Loucy (cell line): Measurements from ENCODE around the gene CXXC5.

ENCODE experiments used
- H2AFZ ChIP-seq: fragments of 200-600 bp; sonication (generic); 2 replicates; pipeline ENCODE4 v1.6.0; 2016; ENCODE audit warnings: antibody characterized with exemption, mild to moderate bottlenecking, low read length, moderate library complexity
- H3F3A ChIP-seq: fragments of 200-600 bp; 2 replicates; pipeline ENCODE4 v1.6.0; 2016; ENCODE audit warnings: antibody characterized with exemption, low read depth, mild to moderate bottlenecking
- H3K27me3 ChIP-seq: fragments of 200-600 bp; sonication (generic); 2 replicates; pipeline ENCODE4 v1.6.1; 2014; ENCODE audit warnings: low read length, mild to moderate bottlenecking; ENCODE audit not compliant: insufficient read depth, poor library complexity, severe bottlenecking
- H3K36me3 ChIP-seq: fragments of 200-600 bp; sonication (generic); 2 replicates; pipeline ENCODE4 v1.6.1; 2016; ENCODE audit warnings: low read length; ENCODE audit not compliant: insufficient read depth
- H3K4me1 ChIP-seq: fragments of 200-600 bp; sonication (generic); 2 replicates; pipeline ENCODE4 v1.5.1; 2014; ENCODE audit warnings: low read length, mild to moderate bottlenecking; ENCODE audit not compliant: insufficient read depth, poor library complexity, severe bottlenecking
- H3K4me2 ChIP-seq: fragments of 200-600 bp; sonication (generic); 2 replicates; pipeline ENCODE4 v1.6.0; 2014; ENCODE audit warnings: antibody characterized with exemption, low read length, low read depth, mild to moderate bottlenecking; ENCODE audit not compliant: poor library complexity, severe bottlenecking
- H3K4me3 ChIP-seq: fragments of 200-600 bp; sonication (generic); 2 replicates; pipeline ENCODE4 v1.5.1; 2014; ENCODE audit warnings: low read length, mild to moderate bottlenecking, mixed read lengths; ENCODE audit not compliant: poor library complexity, severe bottlenecking
- H3K79me2 ChIP-seq: fragments of 200-600 bp; sonication (generic); 2 replicates; pipeline ENCODE4 v1.6.1; 2014; ENCODE audit warnings: low read length; ENCODE audit not compliant: insufficient read depth
- H3K9ac ChIP-seq: fragments of 200-600 bp; sonication (generic); 2 replicates; pipeline ENCODE4 v1.6.0; 2014; ENCODE audit warnings: mild to moderate bottlenecking, low read depth, low read length, moderate library complexity; ENCODE audit not compliant: poor library complexity, severe bottlenecking
- H3K9me2 ChIP-seq: fragments of 200-600 bp; sonication (generic); replicated peaks from 2 replicates; pipeline ENCODE4 v1.6.1; 2016; ENCODE audit warnings: low read depth, low read length, mixed read lengths
- H3K9me3 ChIP-seq: fragments of 200-600 bp; sonication (generic); 2 replicates; pipeline ENCODE4 v1.6.1; 2014; ENCODE audit warnings: mild to moderate bottlenecking, antibody characterized with exemption, low read length, low read depth; ENCODE audit not compliant: insufficient read depth
- H4K20me1 ChIP-seq: fragments of 200-600 bp; sonication (generic); 2 replicates; pipeline ENCODE4 v1.6.0; 2014; ENCODE audit warnings: antibody characterized with exemption, low read length, mild to moderate bottlenecking; ENCODE audit not compliant: insufficient read depth, poor library complexity, severe bottlenecking
- EZH2phosphoT487 ChIP-seq: fragments of 200-600 bp; IDR thresholded peaks from 2 replicates; pipeline ENCODE4 v1.6.1; 2018; ENCODE audit warnings: antibody characterized with exemption, mild to moderate bottlenecking, moderate library complexity, borderline replicate concordance
- TF ChIP-seq, protein P1 (sequence below): fragments of 200-600 bp; sonication (generic); conservative IDR thresholded peaks from 2 replicates; pipeline ENCODE4 v1.5.1; 2014; ENCODE audit warnings: mild to moderate bottlenecking, antibody characterized with exemption, low read length

CXXC5 gene

DNA sequence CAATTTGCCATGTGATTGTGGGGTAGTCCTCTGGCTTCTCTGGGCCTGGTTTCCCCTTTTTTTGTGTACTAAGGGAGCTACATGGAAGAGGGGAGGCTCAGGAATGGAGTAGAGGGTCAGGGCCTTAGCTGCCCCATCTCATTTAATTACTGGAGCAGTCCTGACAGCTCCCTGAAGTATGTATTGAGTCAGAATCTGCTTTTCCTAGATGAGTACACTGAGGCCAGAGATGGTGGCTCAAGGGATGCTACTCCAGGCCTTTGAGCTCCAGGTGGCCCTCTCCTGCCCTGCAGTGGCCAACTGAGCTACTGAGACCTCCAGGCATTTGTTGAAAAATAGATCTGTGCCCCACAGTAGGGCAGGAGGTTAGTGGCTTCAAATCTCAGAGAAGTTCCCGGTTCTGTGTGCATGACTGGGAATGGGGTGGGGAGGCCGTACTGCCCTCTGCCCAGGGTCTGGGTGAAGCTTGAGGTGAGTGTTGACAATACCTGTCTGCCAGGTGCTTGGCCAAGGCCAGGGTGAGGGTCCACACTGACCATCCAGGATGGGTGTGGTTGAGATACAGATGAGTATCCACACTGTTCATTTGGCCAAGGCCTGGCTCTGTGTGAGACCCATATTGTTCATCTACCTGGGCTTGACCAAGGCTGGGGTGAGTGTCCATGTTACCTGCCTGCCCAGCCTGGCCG, 45.7 kb downstream of the CXXC5 start:
- no peaks in the 10 kb centered on the region for H3K79me2 ChIP-seq
- no peaks in the 10 kb centered on the region for H3K36me3 ChIP-seq
- no peaks in the 10 kb centered on the region for H3K27me3 ChIP-seq
- H3K9ac ChIP-seq: no peak overlapping the region
- H3K4me1 ChIP-seq: peaks cover 9% of the 10 kb centered on the region
- no peak overlapping the region for H3K4me3 ChIP-seq
- no peaks in the 10 kb centered on the region for H4K20me1 ChIP-seq
- no peaks in the 10 kb centered on the region for H3K9me3 ChIP-seq
- no peak overlapping the region for H3K4me2 ChIP-seq
- H2AFZ ChIP-seq: no peak overlapping the region
- H3F3A ChIP-seq: no peaks in the 10 kb centered on the region
- no peaks in the 10 kb centered on the region for H3K9me2 ChIP-seq
- TF ChIP-seq, protein P1, sequence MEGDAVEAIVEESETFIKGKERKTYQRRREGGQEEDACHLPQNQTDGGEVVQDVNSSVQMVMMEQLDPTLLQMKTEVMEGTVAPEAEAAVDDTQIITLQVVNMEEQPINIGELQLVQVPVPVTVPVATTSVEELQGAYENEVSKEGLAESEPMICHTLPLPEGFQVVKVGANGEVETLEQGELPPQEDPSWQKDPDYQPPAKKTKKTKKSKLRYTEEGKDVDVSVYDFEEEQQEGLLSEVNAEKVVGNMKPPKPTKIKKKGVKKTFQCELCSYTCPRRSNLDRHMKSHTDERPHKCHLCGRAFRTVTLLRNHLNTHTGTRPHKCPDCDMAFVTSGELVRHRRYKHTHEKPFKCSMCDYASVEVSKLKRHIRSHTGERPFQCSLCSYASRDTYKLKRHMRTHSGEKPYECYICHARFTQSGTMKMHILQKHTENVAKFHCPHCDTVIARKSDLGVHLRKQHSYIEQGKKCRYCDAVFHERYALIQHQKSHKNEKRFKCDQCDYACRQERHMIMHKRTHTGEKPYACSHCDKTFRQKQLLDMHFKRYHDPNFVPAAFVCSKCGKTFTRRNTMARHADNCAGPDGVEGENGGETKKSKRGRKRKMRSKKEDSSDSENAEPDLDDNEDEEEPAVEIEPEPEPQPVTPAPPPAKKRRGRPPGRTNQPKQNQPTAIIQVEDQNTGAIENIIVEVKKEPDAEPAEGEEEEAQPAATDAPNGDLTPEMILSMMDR: no peak
- TF ChIP-seq EZH2phosphoT487: no peak

DNA sequence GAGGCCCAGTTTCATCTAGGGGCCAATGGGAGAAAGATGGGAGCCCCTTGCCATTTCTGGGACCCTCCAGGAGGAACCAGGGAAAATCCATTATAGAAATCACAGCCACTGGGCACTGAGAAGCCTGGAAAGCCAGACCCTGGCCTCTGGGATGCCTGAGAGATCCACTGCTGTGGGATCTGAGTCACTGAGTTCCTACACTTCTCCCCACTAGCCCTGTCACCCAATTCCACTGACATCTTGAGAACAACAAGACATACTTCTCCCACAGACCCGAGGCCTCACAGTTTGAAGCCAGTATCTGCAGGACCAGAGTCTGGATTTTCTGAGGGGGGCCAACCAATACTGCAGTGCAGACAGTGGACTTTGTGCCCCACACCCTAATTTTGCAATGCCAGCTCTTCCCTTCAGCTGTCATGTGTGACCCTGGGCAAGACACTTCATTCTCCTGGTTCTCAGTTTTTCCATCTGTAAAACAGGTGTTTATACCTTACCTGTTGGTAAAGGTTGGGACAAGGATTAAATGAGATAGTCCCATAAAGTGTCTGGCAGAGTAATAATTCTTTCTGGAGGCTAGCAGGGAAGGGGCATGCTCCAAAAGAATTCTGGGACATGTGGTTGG, 46.5 kb downstream of the CXXC5 start:
- Histone ChIP-seq H3K4me1 (peaks cover 13% of the 10 kb centered on the region), H3K9ac (no peak overlapping the region)

DNA sequence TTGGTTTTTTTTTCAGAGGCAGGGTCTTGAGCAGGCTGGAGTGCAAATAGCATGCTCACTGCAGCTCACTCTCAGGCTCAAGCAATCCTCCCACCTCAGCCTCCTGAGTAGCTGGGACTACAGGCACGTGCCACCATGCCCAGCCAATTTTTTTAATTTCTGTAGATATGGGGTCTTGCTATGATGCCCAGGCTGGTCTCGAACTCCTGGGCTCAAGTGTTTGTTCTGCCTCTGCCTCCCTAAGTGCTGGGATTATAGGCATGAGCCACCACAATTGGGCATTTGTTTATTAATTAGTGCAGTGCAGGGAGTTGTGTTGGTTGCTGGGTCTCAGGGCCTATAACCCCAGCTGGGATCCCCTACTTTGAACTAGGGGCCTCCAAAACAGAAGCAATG, 47.0 kb downstream of the CXXC5 start:
- Histone ChIP-seq H2AFZ (no peak overlapping the region), H3K27me3 (no peaks in the 10 kb centered on the region), H3K9me3 (no peaks in the 10 kb centered on the region), H3K4me3 (no peak overlapping the region), H3K79me2 (no peaks in the 10 kb centered on the region), H3K36me3 (no peaks in the 10 kb centered on the region), H3K4me2 (no peak overlapping the region), H3K4me1 (peaks cover 17% of the 10 kb centered on the region), H3F3A (no peaks in the 10 kb centered on the region), H3K9ac (no peak overlapping the region), H4K20me1 (no peaks in the 10 kb centered on the region), H3K9me2 (no peaks in the 10 kb centered on the region)
- TF ChIP-seq EZH2phosphoT487: no peak
- TF ChIP-seq, protein P1: no peak

More for the DNA sequence above, 46.5 kb downstream of the CXXC5 start:
- Histone ChIP-seq H2AFZ (no peak overlapping the region), H3K36me3 (no peaks in the 10 kb centered on the region), H3K4me2 (no peak overlapping the region), H3K9me2 (no peaks in the 10 kb centered on the region), H3K79me2 (no peaks in the 10 kb centered on the region), H3K27me3 (no peaks in the 10 kb centered on the region), H3K9me3 (no peaks in the 10 kb centered on the region), H3F3A (no peaks in the 10 kb centered on the region), H4K20me1 (no peaks in the 10 kb centered on the region), H3K4me3 (no peak overlapping the region)
- TF ChIP-seq, protein P1: no peak
- no peak for TF ChIP-seq EZH2phosphoT487
